HG03342 (cell line): ENCODE results near the gene PGAP6.
A peak's percentile ranks its signal among the peaks of the same experiment; 100 is the strongest.
"Not testable (repeated sequence)": the region's sequence is repeated elsewhere in the genome, so short reads cannot be mapped to it uniquely, and the experiment has no call there.

Experiments used
- ATAC-seq: cut with Tn5 transposase; IDR thresholded peaks from one replicate; pipeline ENCODE4 v1.9.1; 2021; ENCODE audit warnings: mild to moderate bottlenecking, moderate library complexity; ENCODE audit not compliant: unreplicated experiment

The PGAP6 gene

DNA sequence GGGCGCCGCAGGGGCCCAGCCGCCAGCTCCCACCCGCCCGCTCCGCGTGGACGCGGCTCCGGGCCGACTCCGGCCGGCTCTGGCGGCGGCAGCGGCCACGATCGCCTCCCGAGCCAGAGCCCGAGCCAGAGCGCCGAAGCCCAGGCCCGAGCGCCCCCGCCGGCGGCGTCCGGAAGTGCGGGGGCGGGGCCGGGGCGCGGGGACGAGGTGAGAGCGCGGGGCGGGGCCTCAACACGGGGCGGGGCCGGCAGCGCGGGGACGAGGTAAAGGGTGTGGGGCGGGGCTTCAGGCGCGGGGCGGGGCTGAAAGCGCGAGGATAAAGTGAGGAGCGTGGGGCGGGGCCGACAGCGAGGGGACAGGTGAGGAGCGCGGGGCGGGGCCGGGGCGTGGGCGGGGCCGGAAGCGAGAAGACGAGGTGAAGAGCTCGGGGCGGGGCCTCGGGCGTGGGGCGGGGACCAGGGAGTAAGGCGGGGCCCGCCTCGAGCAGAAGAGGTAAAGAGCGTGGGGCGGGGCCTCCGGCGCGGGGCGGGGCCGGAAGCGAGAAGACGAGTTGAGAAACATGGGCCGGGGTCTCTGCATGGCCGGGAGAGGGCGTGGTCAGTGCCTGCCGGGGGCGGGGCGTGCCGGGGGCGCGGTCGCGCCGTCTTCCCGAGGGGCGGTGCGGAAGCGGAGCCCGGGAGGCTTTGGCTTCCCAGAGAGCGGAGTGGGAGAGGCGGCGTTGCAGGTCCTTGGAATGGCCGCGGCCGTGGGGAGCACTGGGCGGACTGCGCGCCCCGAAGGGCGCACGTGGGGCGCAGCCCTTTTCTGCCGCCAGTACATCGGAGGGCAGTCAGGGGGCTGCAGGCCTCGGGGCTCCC lies 29.0 kb downstream of the PGAP6 start, which contains the start of gene AXIN1:
AXIN1 (minus strand) TSS at position 177 of the 857 bp plus-strand sequence. CDS start 5,698 bp downstream, outside the sequence.
- ATAC-seq = peak; percentile 54

DNA sequence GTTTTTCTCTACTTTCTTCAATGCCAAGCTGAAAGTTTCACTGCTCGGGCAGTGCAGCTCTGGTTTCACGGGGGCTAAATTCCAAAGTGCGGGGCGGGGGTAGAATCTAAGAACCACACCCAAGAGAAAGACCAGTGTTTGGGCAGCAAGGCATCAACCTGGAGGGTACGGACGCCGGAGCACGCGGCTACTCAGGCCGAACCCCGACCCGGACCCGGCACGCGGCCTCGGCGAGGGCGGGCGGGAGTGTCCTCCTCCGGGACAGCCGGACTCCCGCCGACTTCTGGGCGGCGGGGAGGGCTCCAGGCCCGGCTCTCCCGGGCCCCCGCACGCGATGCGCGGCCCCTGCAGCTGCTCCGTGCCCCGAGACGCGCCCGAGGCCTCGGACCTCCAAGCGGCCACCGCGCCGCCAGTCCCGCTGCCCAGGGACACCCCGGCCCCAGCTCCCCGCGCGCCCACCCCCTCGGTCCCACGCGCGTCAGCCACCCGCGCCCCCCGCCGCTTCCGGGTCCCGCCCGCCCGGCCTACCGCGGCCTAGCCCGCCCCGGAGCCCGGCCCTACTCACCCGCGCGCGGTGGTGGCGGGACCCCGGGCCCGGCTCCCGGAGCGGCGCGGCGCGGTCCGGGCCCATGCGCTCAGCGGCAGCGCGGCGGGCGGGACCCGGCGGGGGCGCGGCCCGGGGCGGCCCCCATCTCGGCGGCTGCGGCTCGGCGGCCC lies 29.8 kb downstream of the PGAP6 start:
- ATAC-seq = peak; percentile 23

- no peak for ATAC-seq
Measured at GRCh38 chr16:350203-350602, 31.6 kb downstream of the PGAP6 start.

DNA sequence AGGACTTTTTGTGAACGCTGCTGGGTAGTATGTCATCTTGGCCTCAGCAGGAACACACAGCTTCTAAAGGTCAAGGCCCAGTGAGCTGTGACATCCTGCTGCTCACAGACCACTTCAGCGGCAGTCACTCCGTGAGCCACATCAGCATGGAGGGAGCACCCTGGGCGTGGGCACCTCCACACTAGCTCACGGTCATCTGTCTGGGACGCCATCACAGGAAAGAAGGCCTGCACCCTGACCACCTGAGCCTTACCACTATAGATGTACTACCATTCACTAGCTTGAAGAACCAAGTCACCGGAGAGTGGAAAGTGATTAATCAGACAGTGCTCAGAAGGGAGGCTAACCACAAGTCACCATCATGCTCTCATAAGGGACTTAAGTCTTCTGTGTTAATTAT lies 32.6 kb downstream of the PGAP6 start:
- ATAC-seq = no peak

GRCh38 chr16:348495-348894 lies 33.3 kb downstream of the PGAP6 start:
- not testable (repeated sequence) for ATAC-seq

GRCh38 chr16:347203-347602 lies 34.6 kb downstream of the PGAP6 start:
- ATAC-seq = no peak

- ATAC-seq = no peak
Measured at GRCh38 chr16:346587-346986, 35.2 kb downstream of the PGAP6 start.

DNA sequence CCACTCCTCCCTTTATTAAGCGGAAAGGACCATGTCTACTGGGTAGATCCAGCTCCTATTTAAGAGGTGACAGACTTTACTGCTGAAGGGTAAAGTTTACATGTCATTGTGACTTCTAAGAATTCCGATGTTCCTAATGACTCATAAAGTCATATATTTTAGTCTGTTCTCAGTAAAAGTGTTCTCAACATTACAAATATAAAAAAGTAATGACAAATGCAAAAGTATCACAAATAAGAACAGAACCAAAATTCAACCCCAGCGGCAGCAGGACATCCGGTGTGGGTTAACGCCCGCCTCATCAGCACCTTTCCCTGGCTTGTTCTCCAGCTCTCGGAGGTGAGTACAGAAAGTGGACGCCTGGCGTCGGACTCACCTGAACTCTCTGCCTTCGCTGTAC lies 36.0 kb downstream of the PGAP6 start:
- ATAC-seq = no peak

GRCh38 chr16:342455-343213 lies 39.1 kb downstream of the PGAP6 start:
- no peak for ATAC-seq

- not testable (repeated sequence) for ATAC-seq
Measured at GRCh38 chr16:341974-342336, 39.8 kb downstream of the PGAP6 start.

DNA sequence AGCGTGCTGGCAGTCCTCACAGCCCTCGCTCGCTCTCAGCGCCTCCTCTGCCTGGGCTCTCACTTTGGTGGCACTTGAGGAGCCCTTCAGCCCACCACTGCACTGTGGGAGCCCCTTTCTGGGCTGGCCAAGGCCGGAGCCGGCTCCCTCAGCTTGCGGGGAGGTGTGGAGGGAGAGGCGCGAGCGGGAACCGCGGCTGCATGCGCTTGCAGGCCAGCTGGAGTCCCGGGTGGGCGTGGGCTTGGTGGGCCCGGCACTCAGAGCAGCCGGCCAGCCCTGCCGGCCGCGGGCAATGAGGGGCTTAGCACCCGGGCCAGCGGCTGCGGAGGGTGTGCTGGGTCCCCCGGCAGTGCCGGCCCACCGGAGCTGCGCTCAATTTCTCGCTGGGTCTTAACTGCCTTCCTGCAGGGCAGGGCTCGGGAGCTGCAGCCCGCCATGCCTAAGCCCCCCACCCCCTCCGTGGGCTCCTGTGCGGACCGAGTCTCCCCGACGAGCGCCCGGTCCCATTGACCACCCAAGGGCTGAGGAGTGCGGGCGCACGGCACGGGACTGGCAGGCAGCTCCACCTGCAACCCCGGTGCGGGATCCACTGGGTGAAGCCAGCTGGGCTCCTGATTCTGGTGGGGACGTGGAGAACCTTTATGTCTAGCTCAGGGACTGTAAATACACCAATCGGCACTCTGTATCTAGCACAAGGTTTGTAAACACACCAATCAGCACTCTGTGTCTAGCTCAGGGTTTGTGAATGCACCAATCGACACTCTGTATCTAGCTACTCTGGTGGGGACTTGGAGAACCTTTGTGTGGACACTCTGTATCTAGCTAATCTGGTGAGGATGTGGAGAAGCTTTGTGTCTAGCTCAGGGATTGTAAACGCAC lies 40.4 kb downstream of the PGAP6 start:
- ATAC-seq = not testable (repeated sequence)

GRCh38 chr16:340370-341091 lies 41.2 kb downstream of the PGAP6 start:
- no peak for ATAC-seq

DNA sequence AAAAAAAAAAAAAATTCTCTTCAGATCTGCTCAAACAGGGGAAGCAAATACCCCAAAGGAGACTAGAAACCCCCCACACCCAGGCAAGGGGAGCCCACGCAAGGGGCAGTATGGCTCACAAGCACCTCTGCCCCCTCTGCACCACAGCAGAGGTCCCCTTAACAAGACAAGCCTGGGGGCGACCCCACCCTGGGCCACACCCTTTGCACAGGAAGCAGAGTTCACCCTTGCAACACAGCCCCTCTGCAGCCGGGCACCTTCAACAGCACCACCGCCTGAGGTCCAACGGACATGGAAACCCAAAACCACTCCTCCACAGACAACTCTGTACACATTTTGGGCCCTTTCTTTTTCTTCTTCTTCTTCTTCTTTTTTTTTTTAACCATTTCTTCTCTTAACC lies 42.1 kb downstream of the PGAP6 start:
- no peak for ATAC-seq

DNA sequence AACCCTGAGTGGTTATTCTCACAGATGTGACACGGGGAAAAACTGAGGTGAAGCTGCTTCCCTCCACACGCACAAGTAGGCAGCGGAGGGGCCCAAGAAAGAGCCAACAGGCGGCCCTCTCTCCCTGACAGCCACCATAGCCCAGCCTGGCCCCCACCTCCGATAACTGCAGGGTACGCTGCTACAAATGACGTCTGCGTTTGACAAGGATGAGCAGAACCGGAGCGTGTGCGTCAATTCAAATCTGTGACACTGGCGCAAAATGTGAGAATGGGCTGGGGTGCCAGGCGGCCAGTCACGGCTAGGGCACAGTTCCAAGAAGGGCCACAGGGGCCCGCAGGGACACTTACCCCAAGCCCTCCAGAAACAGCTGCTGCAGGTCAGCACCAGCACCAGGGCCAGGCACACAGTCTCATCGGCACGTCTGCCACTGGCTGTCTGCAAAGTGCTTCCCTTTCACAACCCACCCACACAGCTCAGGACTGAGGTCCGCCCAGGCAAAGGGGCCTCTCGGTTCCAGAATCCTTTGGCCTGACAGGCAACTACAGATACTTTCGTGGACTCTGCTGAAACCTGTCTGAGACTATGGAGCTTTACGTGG lies 43.7 kb downstream of the PGAP6 start:
- ATAC-seq = no peak

DNA sequence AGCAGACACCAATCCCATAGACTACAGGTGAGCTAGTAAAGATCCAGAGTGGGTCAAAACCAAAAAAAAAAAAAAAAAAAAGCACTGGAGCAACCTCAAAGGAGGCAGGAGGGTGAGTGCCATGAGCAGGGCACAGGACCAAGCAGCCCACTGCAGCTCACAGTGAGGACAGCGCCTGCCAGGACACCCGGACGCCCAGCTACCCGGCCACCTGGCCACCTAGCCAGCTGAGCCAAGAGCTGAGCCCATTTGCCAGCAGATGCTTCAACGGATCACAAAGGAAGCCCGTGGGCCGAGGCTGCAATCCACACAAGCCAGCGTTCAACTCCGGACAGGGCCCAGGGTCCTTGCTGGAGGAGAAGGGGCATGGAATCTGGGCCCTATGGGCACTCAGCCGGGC lies 44.3 kb downstream of the PGAP6 start:
- no peak for ATAC-seq

GRCh38 chr16:336269-336668 lies 45.5 kb downstream of the PGAP6 start:
- no peak for ATAC-seq

GRCh38 chr16:334861-335632 lies 46.7 kb downstream of the PGAP6 start:
- ATAC-seq = not testable (repeated sequence)

DNA sequence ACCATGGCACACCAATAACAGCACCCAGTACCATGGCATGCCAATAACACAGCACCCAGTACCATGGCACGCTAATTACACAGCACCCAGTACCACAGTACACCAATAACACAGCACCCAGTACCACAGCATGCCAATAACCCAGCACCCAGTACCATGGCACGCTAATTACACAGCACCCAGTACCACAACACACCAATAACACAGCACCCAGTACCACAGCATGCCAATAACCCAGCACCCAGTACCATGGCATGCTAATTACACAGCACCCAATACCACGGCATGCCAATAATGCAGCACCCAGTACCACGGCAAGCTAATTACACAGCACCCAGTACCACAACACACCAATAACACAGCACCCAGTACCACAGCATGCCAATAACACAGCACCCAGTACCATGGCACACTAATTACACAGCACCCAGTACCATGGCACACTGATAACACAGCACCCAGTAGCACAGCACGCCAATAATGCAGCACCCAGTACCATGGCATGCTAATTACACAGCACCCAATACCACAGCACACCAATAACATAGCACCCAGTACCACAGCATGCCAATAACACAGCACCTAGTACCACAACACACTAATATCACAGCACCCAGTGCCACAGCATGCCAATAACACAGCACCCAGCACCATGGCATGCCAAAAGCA lies 47.5 kb downstream of the PGAP6 start:
- not testable (repeated sequence) for ATAC-seq
